AG20443 (cell line): ENCODE results near the gene CRY2.
"Not testable (repeated sequence)": the region's sequence is repeated elsewhere in the genome, so short reads cannot be mapped to it uniquely, and the experiment has no call there.

Source experiments
- DNase-seq: peaks from one replicate; pipeline ENCODE4 v3.0.0; 2012; ENCODE audit warnings: low spot score, mixed read lengths

The CRY2 gene

DNA sequence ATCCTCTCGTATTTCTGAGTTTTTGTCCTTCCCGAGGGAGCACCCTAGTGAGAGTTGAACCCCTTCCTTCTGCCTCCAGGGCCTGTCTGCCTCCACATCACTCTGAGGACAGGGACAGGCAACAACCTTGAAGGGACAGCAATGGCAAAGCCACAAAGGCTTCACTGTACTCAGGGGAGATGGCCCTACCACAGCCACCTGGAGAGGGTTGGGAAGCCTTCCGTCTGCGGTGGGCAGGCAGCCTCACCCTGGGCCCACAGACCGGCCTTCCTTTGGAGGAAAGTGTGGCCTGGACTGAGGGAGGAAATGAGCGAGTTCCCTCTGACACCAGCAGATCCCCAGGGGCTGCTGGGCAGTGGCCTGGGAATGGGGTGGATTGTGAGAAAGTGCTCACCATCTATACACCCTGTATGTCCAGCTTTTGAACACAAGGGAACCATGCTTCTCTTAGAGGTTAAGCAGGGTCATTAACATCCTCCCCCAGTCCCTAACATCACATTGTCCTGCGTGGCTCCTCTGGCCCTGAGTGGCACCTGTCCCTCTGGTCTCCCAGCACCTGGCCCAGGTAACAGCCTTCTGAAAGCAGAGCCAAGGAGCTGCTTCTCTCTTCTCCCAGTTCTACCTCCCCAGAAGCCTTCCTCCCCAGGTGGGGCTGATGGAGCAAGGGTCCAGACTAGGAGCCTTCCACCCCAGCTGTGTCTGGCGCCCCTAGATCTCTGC, 35.5 kb upstream of the CRY2 start:
- no peak for DNase-seq

DNA sequence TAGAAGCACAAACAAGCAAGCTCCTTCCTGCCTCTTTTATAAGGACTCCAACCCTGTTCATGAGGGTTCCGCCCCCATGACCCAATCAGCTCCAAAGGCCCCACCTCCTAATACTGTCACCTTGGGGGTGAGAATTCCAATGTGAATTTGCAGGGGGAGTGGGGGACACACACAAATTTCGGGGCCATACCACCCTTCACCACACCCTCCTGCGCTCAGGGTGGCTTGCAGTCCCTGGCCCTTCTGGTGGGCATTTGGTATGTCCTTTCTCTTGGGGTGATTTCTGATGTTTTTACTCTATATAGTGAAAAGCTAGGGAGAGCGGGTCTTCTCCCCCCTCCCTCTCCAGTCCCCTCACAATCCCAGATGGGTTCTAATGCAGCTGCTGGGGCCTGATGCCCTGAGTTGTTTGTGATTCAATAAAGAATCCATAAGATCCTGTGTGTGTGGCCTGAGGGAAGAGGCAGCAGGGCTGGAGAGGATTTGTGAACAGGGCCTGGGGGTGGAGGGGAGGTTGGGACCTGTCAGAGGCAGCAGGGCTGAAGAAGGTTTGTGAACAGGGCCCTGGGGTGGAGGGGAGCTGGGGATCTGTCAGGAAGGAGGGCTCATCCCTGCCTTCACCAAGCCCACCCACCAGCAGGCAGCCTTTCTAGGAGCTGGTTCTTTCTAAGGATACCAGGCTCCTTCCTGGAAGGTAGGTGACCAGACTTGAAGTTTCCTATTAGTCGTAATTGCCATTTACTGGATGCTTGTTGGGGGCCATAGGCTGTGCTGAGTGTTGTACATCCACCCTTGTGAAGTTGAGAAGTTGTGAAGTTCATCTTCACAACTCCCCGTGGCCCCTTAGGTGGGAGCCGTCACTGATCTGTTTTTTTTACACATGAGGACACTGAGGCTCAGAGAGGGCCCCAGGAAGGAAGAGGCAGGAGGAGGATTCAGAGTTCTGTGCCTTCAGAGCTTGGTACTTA, 34.4 kb upstream of the CRY2 start:
- no peak for DNase-seq

DNA sequence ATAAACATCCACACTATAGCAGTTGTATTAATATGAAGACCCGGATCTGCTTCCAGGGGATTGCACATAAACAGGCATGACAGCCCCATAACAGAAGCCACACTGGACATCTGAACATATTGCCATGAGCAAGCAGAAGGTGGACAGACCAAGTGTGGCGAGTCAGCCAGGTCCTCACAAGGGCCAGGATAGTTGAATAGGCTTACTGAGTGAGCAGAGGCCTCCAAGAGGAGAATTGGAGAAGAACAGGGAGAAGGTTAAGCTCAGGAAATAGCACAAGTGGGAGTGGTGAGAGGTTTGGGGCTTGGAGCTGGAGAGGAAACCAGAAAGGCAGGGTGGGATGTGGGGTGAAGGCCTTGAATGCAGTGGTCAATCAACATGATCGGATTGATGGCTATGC, 31.5 kb upstream of the CRY2 start:
- peak; percentile 54 for DNase-seq

DNA sequence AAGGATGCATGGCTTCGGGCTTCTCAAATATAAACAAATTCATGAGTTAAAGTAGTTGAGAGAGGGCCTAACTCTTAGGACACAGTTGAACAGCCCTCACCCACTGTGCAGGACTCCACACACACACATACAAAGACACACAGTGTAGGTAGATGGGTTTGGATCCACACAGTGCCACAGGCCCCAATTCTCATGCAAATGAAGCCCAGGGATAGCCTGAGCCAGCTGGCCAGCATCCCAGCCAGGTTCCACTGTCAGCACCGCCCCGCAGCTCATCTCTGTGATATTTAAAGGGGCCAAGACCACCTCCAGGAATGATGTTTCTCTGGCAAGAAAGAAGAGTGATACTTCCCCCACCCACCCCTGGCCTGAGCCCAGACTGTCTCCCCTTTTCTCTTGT, 30.7 kb upstream of the CRY2 start:
- DNase-seq = no peak

DNA sequence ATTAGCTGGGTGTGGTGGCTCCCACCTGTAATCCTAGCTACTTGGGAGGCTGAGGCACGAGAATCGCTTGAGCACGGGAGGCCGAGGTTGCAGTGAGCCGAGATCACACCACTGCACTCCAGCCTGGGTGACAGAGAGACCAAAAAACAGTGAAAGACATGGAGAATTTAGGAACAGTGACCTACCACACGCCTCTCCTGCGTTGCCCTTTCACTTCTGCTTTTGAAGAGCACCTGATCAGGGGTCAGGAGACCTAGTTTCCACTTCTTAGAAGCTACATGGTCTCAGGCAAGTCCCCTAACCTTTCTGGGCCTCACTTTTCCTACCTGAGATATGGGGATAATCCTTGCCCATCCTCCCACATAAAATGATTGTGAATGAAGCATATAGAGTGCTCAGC, 30.1 kb upstream of the CRY2 start:
- no peak for DNase-seq

DNA sequence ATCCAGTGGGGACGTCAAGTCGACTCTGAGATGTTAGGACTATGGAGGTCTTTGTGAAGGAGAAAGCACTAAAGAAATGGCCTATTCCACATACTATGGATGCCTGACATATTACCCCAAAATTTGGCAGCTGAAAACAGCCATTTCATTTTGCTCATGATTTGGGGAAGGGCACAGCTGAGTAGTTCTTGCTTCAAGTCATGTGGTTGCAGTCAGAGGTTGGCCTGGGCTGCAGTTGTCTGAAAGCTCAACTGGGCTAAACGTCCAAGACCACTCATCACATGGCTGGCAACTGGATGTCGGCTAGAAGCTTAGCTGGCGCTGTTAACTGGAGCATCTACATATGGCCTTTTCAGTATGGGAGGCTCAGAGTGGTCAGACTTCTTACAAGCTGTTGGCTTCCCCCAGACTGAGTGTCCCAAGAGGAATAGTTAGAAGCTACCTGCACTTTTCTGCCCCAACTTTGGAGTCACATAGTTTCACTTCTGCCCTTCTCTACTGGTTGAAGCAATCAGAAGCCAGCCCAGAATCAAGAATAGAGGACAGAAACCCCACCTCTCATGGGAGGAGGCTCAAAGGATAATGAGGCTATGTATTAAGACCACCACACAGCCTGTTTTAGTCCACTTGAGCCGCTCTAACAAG, 28.2 kb upstream of the CRY2 start:
- no peak for DNase-seq

DNA sequence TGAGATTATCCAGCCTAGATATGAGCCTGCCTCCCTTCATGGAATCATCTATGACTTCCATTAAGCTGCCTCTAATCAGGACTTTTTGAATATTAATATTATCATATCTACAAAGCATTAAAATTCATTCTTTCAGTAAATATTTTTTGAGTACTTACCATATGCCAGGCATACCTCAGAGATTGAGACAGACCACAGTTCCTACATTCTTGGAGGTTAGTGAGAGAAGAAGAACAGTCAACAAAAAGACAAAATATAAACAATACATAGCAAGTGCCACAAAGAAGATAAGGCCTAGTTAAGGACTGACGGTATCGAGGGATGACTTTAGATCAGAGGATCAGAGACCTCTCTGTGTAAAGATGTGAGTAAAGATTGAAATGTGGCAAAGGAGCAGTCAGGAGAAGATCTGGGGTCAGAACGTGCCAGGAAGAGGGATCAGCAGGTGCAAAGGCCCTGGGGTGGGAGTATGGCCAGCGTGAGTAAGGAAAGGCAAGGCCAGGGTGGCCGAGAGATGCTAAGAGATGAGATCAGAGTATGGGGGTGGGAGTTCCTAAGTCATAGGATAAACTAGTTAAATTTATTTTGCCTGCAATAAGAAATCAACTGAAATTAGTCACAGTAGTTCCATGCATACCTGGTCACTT, 26.9 kb upstream of the CRY2 start:
- DNase-seq = no peak

DNA sequence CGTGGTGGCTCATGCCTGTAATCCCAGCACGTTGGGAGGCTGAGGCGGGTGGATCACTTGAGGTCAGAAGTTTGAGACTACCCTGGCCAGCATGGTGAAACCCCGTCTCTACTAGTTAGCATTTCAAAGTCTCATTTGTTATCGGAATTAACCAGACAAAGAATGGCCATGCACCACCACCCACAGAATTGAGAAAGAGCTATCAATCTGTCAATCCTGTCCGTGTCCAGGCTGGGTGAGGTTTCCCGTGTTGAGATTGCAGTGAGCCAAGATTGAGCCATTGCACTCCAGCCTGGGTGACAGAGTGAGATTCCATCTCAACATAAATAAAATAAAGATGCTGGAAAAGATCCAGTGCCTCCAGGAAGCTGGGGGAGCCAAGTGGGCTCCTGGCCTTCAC, 20.8 kb upstream of the CRY2 start:
- not testable (repeated sequence) for DNase-seq

DNA sequence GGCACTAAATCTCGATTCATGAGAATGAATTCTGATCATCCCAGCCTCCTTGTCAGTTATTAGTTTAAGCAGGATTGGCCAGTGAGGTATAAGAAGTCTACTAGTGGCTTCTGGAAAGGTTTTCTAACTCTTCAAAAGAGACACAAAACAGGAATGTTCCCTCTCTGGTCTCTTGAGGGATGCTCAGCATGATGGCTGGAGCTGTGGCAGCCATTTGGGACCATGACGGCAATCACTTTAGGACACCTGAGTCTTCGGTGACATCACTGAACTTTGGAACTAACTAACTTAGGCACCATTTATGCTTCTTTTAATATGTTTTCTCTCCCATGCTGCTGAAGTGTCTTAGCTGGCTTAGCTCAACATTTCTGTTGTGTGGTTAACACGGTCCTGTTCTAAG, 20.2 kb upstream of the CRY2 start:
- no peak for DNase-seq

DNA sequence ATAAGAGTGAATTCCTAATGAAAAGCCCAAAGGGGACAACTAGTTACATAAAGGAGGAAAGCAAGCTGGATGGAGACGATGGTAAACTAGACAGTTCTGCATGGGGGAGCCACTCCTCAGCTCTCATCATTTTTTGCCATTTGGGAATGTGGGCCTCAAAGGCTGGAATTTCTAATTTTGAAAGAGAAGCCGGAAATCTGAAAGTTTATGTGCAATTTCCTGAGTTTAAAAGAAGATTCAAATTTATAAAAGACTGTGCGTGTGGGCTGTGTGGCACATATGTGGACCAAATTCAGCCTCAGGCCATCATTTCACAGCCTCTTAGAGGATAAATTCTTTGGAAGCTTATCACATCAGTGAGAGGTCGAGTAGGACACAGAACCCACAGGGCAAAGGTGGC, 18.3 kb upstream of the CRY2 start:
- no peak for DNase-seq

DNA sequence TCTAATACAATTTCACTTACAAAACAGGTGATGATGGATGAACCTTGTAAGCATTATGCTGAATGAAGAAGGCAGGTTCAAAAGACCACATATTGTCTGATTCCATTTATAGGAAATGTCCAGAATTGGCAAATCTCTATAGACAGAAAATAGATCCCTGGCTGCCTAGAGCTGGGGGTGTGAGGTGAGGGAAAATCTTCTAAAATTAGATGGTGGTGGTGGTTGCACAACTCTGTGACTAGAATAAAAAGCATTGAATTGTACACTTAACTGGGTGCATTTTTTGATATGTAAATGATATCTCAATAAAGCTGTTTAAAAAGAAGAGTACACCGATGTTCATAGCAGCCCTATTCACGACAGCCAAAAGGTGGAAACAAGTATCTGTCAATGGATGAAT, 16.7 kb upstream of the CRY2 start:
- DNase-seq = no peak

DNA sequence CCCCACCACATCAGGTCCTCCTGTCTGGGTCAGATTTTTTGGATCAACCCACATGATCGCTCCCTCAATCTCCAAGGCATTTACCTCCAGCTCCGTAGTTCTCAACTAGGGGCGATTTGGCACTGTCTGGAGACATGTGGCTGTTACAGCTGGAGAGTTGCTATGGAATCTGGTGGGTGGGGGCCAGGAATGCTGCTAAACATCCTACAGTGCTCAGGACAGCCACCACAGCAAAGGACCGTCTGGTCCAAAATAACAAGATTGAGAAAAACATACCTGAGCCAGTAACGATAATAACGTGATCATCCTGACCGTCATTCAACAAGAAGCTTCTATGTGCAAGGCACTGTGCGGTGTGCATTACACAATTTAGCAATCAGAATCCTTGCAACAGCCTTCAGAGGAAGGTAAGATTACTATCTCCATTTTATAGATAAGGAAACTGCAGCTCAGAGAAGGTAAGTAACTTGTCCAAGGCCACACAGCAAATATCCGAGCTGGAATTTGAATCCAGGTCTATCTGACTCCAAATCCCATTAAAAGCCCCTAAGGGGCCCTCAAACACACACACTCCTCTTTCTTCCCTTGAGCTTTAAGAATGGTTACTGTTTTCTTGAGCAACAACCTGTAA, 14.3 kb upstream of the CRY2 start:
- DNase-seq = no peak

DNA sequence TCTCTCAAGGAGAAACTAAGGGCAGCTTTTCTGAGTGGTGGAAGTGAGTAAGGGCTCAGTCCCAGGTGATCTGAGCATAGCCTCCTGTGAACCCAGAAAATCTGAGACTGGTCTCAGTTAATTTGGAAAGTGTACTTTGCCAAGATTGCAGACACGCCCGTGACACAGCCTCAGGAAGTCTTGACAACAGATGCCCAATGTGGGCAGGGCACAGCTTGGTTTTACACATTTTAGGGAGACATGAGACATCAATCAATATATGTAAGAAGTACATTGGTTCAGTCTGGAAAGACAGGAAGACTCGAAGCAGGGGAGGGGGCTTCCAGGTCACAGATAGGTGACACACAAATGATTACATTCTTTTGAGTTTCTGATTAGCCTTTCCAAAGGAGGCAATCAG, 13.5 kb upstream of the CRY2 start:
- no peak for DNase-seq

DNA sequence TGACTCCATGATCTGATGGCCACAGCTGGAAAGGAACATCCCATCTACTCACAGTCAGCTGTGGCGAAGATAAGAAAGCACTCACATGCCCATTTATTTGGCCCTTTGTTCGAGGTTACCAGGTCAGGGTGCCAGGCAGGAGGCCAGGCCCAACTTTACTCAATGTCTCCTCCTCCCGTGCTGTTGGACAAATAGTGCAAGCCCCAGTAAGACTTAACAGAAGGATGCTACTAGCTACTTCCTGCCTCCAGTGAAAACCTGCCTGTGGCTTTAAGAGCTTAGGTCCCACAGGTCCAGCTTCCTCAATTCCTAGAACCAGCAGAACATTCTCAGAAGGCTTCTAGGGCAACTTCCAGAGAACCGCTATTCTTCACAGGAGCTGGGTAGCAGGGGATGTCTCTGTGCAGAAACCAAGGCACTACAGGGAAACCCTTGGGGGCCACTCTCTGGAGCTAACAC, 12.9 kb upstream of the CRY2 start:
- no peak for DNase-seq

DNA sequence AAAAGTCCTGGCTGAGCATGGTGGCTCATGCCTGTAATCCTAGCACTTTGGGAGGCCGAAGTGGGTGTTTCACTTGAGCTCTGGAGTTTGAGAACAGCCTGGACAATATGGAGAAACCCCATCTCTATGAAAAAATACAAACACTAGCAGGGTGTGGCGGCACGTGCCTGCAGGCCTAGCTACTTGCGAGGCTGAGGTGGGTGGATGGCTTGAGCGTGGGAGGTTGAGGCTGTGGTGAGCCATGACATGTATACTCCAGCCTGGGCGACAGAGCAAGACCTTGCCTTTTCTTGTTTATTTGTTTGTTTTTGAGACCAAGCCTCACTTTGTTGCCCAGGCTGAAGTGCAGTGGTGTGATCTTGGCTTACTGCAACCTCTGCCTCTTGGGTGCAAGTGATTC, 8.1 kb upstream of the CRY2 start:
- DNase-seq = no peak

DNA sequence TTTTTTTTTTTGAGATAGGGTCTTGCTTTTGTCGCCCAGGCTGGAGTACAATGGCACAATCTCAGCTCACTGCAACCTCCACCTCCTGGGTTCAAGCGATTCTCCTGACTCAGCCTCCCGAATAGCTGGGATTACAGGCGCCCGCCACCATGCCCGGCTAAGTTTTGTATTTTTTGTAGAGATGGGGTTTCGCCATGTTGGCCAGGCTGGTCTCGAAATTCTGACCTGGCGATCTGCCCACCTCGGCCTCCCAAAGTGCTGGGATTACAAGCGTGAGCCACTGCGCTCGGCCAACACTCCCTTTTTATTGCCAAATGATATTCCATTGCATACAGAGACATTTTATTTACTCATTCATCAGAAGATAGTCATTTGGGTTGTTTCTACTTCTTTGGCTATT, 7.0 kb upstream of the CRY2 start:
- DNase-seq = not testable (repeated sequence)

DNA sequence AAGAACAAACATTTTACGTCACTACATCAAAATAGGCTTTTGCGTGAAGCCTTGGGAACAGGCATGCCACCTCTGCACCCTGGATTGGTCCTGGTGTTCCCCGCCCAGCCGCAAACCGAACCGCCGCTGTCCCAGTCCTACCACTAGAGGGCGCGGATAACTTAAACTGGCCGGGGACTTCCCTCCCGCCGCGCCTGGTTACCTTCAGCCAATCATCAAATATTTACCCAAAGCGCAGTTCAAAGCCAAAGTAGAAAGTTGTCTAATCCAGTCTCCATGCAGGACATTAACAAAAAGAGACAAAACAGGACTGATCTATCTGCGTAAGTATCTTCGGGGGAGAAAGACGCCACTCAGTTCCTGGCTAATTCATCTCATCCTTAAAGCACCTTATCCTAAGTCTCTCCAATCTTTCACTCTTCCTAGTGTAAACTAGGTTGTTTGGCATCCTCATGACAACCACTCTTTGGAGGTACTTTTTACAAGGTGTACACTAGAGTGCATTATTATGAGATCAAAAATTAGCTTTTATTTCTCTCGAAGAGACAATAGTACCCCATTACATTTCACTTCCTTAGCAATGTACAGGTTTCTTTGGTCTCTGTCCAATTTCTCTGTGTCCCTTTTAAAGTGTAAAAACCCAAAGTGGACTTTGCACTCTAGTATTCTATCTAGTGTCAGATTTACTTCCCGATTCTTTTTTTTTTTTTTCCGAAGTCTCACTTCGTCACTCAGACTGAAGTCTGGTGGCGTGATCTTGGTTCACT, 3.9 kb upstream of the CRY2 start:
- DNase-seq = peak; percentile 92

DNA sequence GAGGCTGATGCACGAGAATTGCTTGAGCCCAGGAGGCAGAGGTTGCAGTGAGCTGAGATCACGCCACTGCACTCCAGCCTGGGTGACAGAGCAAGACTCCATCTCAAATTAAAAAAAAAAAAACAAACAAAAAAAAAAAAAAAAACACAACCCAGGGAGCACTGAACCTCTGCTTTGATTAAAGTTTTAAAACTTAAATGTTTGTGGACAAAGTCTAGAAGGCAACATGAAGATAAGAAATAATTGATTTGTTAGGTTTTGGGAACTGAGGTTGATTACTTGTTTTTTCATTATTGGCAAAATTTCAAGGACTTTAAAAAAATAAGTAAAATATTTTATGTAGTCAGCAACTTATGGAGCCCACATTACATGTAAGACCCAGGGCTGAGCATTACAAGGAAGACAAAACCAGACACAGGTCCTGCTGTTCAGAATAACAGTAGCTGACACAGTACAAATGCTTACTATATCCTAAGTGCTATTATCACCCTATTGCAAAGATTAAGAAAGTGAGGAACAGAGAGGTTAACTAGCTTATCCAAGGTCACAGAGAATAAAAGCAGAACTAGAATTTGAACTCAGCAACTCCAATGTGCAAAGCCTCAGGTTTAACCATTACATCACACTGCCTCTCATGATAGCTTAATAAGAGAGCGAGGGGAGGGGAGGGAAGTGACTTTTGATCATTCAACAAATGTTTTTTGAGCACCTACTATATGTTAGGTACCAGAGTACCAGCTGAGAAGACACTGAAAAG, 2.3 kb upstream of the CRY2 start:
- no peak for DNase-seq

DNA sequence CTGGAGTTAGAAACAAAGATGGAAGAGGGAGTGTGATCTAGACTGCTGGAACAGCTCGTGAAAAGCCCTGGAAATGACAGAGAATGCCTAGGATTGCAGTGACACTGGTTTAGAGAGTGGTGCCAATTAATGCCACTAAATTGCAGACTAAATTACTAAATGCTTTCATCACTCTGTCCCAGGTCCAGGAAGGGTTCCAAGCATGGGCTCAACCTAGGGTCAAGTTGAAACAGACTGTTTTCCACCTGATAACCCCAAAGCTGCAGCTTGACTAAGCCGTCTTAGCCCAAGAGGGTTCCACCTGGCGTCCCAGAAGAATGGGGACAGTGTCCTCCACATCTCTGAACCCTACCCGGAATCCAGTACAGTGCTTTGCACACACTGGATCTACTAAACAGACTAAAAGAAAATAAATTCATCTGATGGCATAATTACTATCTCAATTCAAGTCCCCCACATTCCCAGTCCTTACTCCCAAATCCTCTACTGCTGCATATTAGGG, 1.1 kb upstream of the CRY2 start:
- no peak for DNase-seq

DNA sequence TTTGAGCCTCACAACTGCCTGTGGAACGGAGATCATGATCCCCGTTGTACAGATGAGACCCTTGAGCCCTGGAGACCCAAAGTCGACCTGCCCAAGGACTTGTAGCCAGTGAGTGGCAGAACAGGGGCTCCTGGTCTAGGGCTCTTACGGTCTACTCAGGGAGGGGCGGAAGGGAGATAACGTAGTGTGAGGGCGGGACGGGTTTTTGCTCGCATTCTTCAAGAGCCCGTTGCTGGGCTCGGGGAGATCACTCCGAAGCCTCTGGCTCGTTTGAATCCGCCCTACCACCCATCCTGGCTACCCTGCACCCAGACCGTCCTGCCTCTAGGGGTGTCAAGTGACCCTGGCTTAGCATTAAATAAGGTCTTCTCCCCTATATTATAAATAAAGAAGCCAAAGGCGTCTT, 639 bp downstream of the CRY2 start:
- DNase-seq = peak; percentile 65
